IPS-20b (cell line): ENCODE measurements around the gene TCEAL7.
"Not testable (repeated sequence)": the region's sequence is repeated elsewhere in the genome, so short reads cannot be mapped to it uniquely, and the experiment has no call there.

Experiments
- H3K27ac ChIP-seq: one replicate; pipeline ENCODE4 v1.5.1; 2013; ENCODE audit warnings: low read length
- H3K27me3 ChIP-seq: 2 replicates; pipeline ENCODE4 v1.6.1; 2013; ENCODE audit warnings: mild to moderate bottlenecking, low read length, inconsistent platforms; ENCODE audit not compliant: insufficient read depth
- H3K36me3 ChIP-seq: 2 replicates; pipeline ENCODE4 v1.6.1; 2013; ENCODE audit warnings: low read depth, mild to moderate bottlenecking, inconsistent platforms, low read length, moderate library complexity; ENCODE audit not compliant: insufficient read depth
- H3K4me1 ChIP-seq: 2 replicates; pipeline ENCODE4 v1.6.1; 2013; ENCODE audit warnings: mild to moderate bottlenecking, control low read depth, inconsistent platforms, low read length, moderate library complexity; ENCODE audit not compliant: insufficient read depth
- H3K4me3 ChIP-seq: 2 replicates; pipeline ENCODE4 v1.5.1; 2013; ENCODE audit warnings: mild to moderate bottlenecking, low read length, inconsistent platforms
- H3K9ac ChIP-seq: 2 replicates; pipeline ENCODE4 v1.6.1; 2013; ENCODE audit warnings: low read depth, mild to moderate bottlenecking, inconsistent platforms, low read length, moderate library complexity
- H3K9me3 ChIP-seq: 2 replicates; pipeline ENCODE4 v1.6.1; 2013; ENCODE audit warnings: mild to moderate bottlenecking, low read depth, low read length, inconsistent platforms; ENCODE audit not compliant: insufficient read depth

TCEAL7 gene

GRCh38 chrX:103329991-103330390, at the start of gene TCEAL7:
TCEAL7 (plus strand) TSS chrX:103330239; CDS start chrX:103331404, 1,165 bp downstream.
- H3K27ac ChIP-seq: no peak within 1 kb of the TSS
- peaks cover 8% of the 10 kb centered on the region for H3K4me1 ChIP-seq
- no peaks in the 10 kb centered on the region for H3K27me3 ChIP-seq
- H3K36me3 ChIP-seq: no peaks in the 10 kb centered on the region
- H3K9ac ChIP-seq: peak within 1 kb of the TSS; percentile 79; the same call in 1 of the 2 replicates
- H3K9me3 ChIP-seq: no peaks in the 10 kb centered on the region
- H3K4me3 ChIP-seq: peak within 1 kb of the TSS; percentile 73

GRCh38 chrX:103293118-103293517, 36.9 kb upstream of the TCEAL7 start:
- Histone ChIP-seq H3K9ac (no peak overlapping the region), H3K4me1 (peaks cover 6% of the 10 kb centered on the region; the same call in 1 of the 2 replicates), H3K27me3 (peaks cover 28% of the 10 kb centered on the region; the same call in 1 of the 2 replicates), H3K27ac (no peak overlapping the region), H3K4me3 (no peak overlapping the region), H3K36me3 (no peaks in the 10 kb centered on the region), H3K9me3 (no peaks in the 10 kb centered on the region)

- H3K4me3 ChIP-seq: no peak overlapping the region
Measured at GRCh38 chrX:103304705-103305104, 25.3 kb upstream of the TCEAL7 start.

GRCh38 chrX:103305666-103306065, 24.4 kb upstream of the TCEAL7 start:
- H3K27me3 ChIP-seq, H3K27ac ChIP-seq, H3K4me1 ChIP-seq, H3K4me3 ChIP-seq, H3K36me3 ChIP-seq, H3K9ac ChIP-seq, H3K9me3 ChIP-seq: not testable (repeated sequence)

More at GRCh38 chrX:103304705-103305104, 25.3 kb upstream of the TCEAL7 start:
- Histone ChIP-seq H3K27ac (no peak overlapping the region), H3K27me3 (no peaks in the 10 kb centered on the region), H3K36me3 (no peaks in the 10 kb centered on the region), H3K9ac (no peak overlapping the region), H3K9me3 (no peaks in the 10 kb centered on the region), H3K4me1 (no peaks in the 10 kb centered on the region)

GRCh38 chrX:103309860-103310554, 20.0 kb upstream of the TCEAL7 start:
- Histone ChIP-seq H3K4me3 (peak overlapping the region; percentile 80; the same call in 1 of the 2 replicates), H3K9me3 (no peaks in the 10 kb centered on the region), H3K9ac (peak overlapping the region; percentile 76; the same call in 1 of the 2 replicates), H3K27me3 (no peaks in the 10 kb centered on the region), H3K36me3 (no peaks in the 10 kb centered on the region), H3K4me1 (no peaks in the 10 kb centered on the region), H3K27ac (no peak overlapping the region)

GRCh38 chrX:103310555-103311398, 19.3 kb upstream of the TCEAL7 start, which contains the start of gene BEX2:
BEX2 (minus strand) TSS chrX:103310990; CDS start chrX:103309976, 1,014 bp downstream.
- H3K9me3 ChIP-seq: no peaks in the 10 kb centered on the region
- no peaks in the 10 kb centered on the region for H3K27me3 ChIP-seq
- peak within 1 kb of the TSS; percentile 80 for H3K4me3 ChIP-seq
- H3K9ac ChIP-seq: peak within 1 kb of the TSS; percentile 76; the same call in 1 of the 2 replicates
- H3K4me1 ChIP-seq: no peaks in the 10 kb centered on the region
- H3K36me3 ChIP-seq: no peaks in the 10 kb centered on the region
- H3K27ac ChIP-seq: no peak within 1 kb of the TSS

- H3K4me3 ChIP-seq: peak overlapping the region; percentile 80
- peak overlapping the region; percentile 76; the same call in 1 of the 2 replicates for H3K9ac ChIP-seq
- no peaks in the 10 kb centered on the region for H3K9me3 ChIP-seq
- H3K27ac ChIP-seq: no peak overlapping the region
- no peaks in the 10 kb centered on the region for H3K36me3 ChIP-seq
- H3K4me1 ChIP-seq: no peaks in the 10 kb centered on the region
- no peaks in the 10 kb centered on the region for H3K27me3 ChIP-seq
Measured at GRCh38 chrX:103311399-103311780, 18.6 kb upstream of the TCEAL7 start.

- no peaks in the 10 kb centered on the region for H3K9me3 ChIP-seq
- H3K27me3 ChIP-seq: no peaks in the 10 kb centered on the region
- peaks cover 8% of the 10 kb centered on the region for H3K4me1 ChIP-seq
- peak overlapping the region; percentile 79; the same call in 1 of the 2 replicates for H3K9ac ChIP-seq
- no peaks in the 10 kb centered on the region for H3K36me3 ChIP-seq
- peak overlapping the region; percentile 73 for H3K4me3 ChIP-seq
- no peak overlapping the region for H3K27ac ChIP-seq
Measured at GRCh38 chrX:103330681-103331288, 746 bp downstream of the TCEAL7 start.

- Histone ChIP-seq H3K9me3 (no peaks in the 10 kb centered on the region), H3K4me3 (no peak overlapping the region), H3K9ac (no peak overlapping the region), H3K4me1 (no peaks in the 10 kb centered on the region), H3K27me3 (no peaks in the 10 kb centered on the region), H3K36me3 (no peaks in the 10 kb centered on the region), H3K27ac (no peak overlapping the region)
Measured at GRCh38 chrX:103338663-103339062, 8.6 kb downstream of the TCEAL7 start.

GRCh38 chrX:103343105-103343504, 13.1 kb downstream of the TCEAL7 start:
- no peaks in the 10 kb centered on the region for H3K9me3 ChIP-seq
- H3K9ac ChIP-seq: no peak overlapping the region
- no peaks in the 10 kb centered on the region for H3K36me3 ChIP-seq
- H3K4me3 ChIP-seq: no peak overlapping the region
- H3K4me1 ChIP-seq: no peaks in the 10 kb centered on the region
- no peak overlapping the region for H3K27ac ChIP-seq
- peaks cover 3% of the 10 kb centered on the region; the same call in 1 of the 2 replicates for H3K27me3 ChIP-seq

GRCh38 chrX:103344606-103345005, 14.6 kb downstream of the TCEAL7 start:
- no peak overlapping the region for H3K9ac ChIP-seq
- H3K27me3 ChIP-seq: peaks cover 11% of the 10 kb centered on the region; the same call in 1 of the 2 replicates
- no peaks in the 10 kb centered on the region for H3K36me3 ChIP-seq
- H3K4me3 ChIP-seq: no peak overlapping the region
- H3K27ac ChIP-seq: no peak overlapping the region
- no peaks in the 10 kb centered on the region for H3K9me3 ChIP-seq
- H3K4me1 ChIP-seq: no peaks in the 10 kb centered on the region
